Brain microvascular endothelial cell (primary cell): ENCODE measurements around the gene FAM216A.
"Not testable (repeated sequence)": the region's sequence is repeated elsewhere in the genome, so short reads cannot be mapped to it uniquely, and the experiment has no call there.

Experiments used
- DNase-seq: peaks from one replicate; pipeline ENCODE4 v3.0.0-alpha.2; 2020
- H3K27ac ChIP-seq: fragments of 250-450 bp; sonication (Bioruptor Pico); 2 replicates; pipeline ENCODE4 v1.5.1; 2020; ENCODE audit warnings: mild to moderate bottlenecking, moderate library complexity
- H3K27me3 ChIP-seq: fragments of 250-450 bp; sonication (Bioruptor Pico); replicated peaks from 2 replicates; pipeline ENCODE4 v1.5.1; 2020; ENCODE audit warnings: mild to moderate bottlenecking
- H3K36me3 ChIP-seq: fragments of 250-450 bp; sonication (Bioruptor Pico); replicated peaks from 2 replicates; pipeline ENCODE4 v1.5.1; 2020; ENCODE audit warnings: mild to moderate bottlenecking
- H3K4me3 ChIP-seq: 2 replicates; pipeline ENCODE4 v1.5.1; 2011; ENCODE audit warnings: low read depth, mild to moderate bottlenecking, control low read depth, low read length, moderate library complexity
- CTCF ChIP-seq: IDR thresholded peaks from 2 replicates; pipeline ENCODE4 v1.5.1; 2011; ENCODE audit warnings: low read depth, mild to moderate bottlenecking, moderate library complexity, low read length, control low read depth, inconsistent platforms; ENCODE audit errors: missing control alignments
- in situ Hi-C: cut with HindIII; loops from 2 replicates; pipeline ENCODE4 v1.10.0; 2017; ENCODE audit warnings: low sequenced_read_pairs, low pct_ligation_motif_present

FAM216A gene

GRCh38 chr12:110468214-110469048, at the start of gene FAM216A, which contains the start of gene GPN3:
TSS of gene FAM216A (plus strand) at chr12:110468845. CDS start at chr12:110468876, 31 bp downstream.
TSS of gene GPN3 (minus strand) at chr12:110468257. CDS start at chr12:110468203, 54 bp downstream.
- H3K4me3 ChIP-seq: peak within 1 kb of the TSS; percentile 78
- no peaks in the 10 kb centered on the region for H3K27me3 ChIP-seq
- no peak for TF ChIP-seq CTCF
- H3K36me3 ChIP-seq: no peaks in the 10 kb centered on the region
- DNase-seq: peak; percentile 97
- in situ Hi-C loops: no loop called here
- peak within 1 kb of the TSS; percentile 78 for H3K27ac ChIP-seq

- in situ Hi-C loops, H3K27ac ChIP-seq, H3K27me3 ChIP-seq, DNase-seq, H3K4me3 ChIP-seq, H3K36me3 ChIP-seq: not testable (repeated sequence)
Measured at GRCh38 chr12:110420644-110421043, 48.0 kb upstream of the FAM216A start.

GRCh38 chr12:110421159-110421661, 47.4 kb upstream of the FAM216A start:
- in situ Hi-C loops: no loop called here
- no peak overlapping the region for H3K27ac ChIP-seq
- no peaks in the 10 kb centered on the region for H3K36me3 ChIP-seq
- DNase-seq: no peak
- H3K4me3 ChIP-seq: no peak overlapping the region
- no peak for TF ChIP-seq CTCF
- H3K27me3 ChIP-seq: no peaks in the 10 kb centered on the region

- DNase-seq: no peak
- Histone ChIP-seq H3K4me3 (no peak overlapping the region), H3K36me3 (no peaks in the 10 kb centered on the region), H3K27me3 (no peaks in the 10 kb centered on the region), H3K27ac (no peak overlapping the region)
- in situ Hi-C loops: no loop called here
- TF ChIP-seq CTCF: no peak
Measured at GRCh38 chr12:110421701-110422100, 46.9 kb upstream of the FAM216A start.

GRCh38 chr12:110424237-110424636, 44.4 kb upstream of the FAM216A start:
- DNase-seq: no peak
- Histone ChIP-seq H3K27ac (no peak overlapping the region), H3K27me3 (no peaks in the 10 kb centered on the region), H3K36me3 (no peaks in the 10 kb centered on the region), H3K4me3 (no peak overlapping the region)
- in situ Hi-C loops: no loop called here
- TF ChIP-seq CTCF: no peak

GRCh38 chr12:110426406-110426805, 42.2 kb upstream of the FAM216A start:
- Histone ChIP-seq H3K27ac (no peak overlapping the region), H3K36me3 (no peaks in the 10 kb centered on the region), H3K4me3 (no peak overlapping the region), H3K27me3 (no peaks in the 10 kb centered on the region)
- in situ Hi-C loops: no loop called here
- TF ChIP-seq CTCF: no peak
- DNase-seq: no peak

- H3K4me3 ChIP-seq, H3K27ac ChIP-seq, H3K27me3 ChIP-seq, DNase-seq, in situ Hi-C loops, H3K36me3 ChIP-seq: not testable (repeated sequence)
Measured at GRCh38 chr12:110429676-110430075, 39.0 kb upstream of the FAM216A start.
